H9 (cell line): Measurements from ENCODE around the gene NET1. TPM values are rescaled to one million over a fixed set of nuclear protein-coding genes. Genes with fewer than 3 reads are reported as not detected.

Source experiments
- DNase-seq: peaks from one replicate; pipeline ENCODE4 v3.0.0-alpha.2; 2017
- H2AFZ ChIP-seq: one replicate; pipeline ENCODE4 v1.6.1; 2013; ENCODE audit warnings: mild to moderate bottlenecking, low read length, control low read depth, moderate library complexity
- H2AK5ac ChIP-seq: 2 replicates; pipeline ENCODE4 v1.6.1; 2013; ENCODE audit warnings: low read length, control low read depth, mixed read lengths; ENCODE audit not compliant: insufficient read length
- H2BK120ac ChIP-seq: one replicate; pipeline ENCODE4 v1.6.1; 2013; ENCODE audit warnings: low read depth, mild to moderate bottlenecking, low read length, control low read depth, inconsistent platforms; ENCODE audit not compliant: poor library complexity, severe bottlenecking
- H2BK12ac ChIP-seq: 2 replicates; pipeline ENCODE4 v1.6.1; 2013; ENCODE audit warnings: low read length, control low read depth, mixed read lengths, low read depth; ENCODE audit not compliant: insufficient read length
- H2BK15ac ChIP-seq: 2 replicates; pipeline ENCODE4 v1.6.1; 2013; ENCODE audit warnings: low read depth, low read length, control low read depth
- H2BK20ac ChIP-seq: one replicate; pipeline ENCODE4 v1.6.1; 2013; ENCODE audit warnings: low read depth, mild to moderate bottlenecking, low read length, control low read depth, inconsistent platforms; ENCODE audit not compliant: poor library complexity, severe bottlenecking
- H2BK5ac ChIP-seq: 2 replicates; pipeline ENCODE4 v1.6.1; 2013; ENCODE audit warnings: low read length, control low read depth, mixed read lengths; ENCODE audit not compliant: insufficient read length
- H3K14ac ChIP-seq: 2 replicates; pipeline ENCODE4 v1.6.1; 2013; ENCODE audit warnings: low read length, control low read depth; ENCODE audit not compliant: insufficient read depth
- H3K18ac ChIP-seq: 2 replicates; pipeline ENCODE4 v1.6.1; 2013; ENCODE audit warnings: low read depth, mild to moderate bottlenecking, mixed read lengths, low read length, control low read depth; ENCODE audit not compliant: insufficient read length
- H3K23ac ChIP-seq: 2 replicates; pipeline ENCODE4 v1.6.1; 2013; ENCODE audit warnings: low read length, control low read depth, mixed read lengths, low read depth; ENCODE audit not compliant: insufficient read length
- H3K23me2 ChIP-seq: 2 replicates; pipeline ENCODE4 v1.6.1; 2013; ENCODE audit warnings: low read depth, mild to moderate bottlenecking, mixed read lengths, low read length, control low read depth; ENCODE audit not compliant: insufficient read length, poor library complexity, severe bottlenecking
- H3K27ac ChIP-seq: 2 replicates; pipeline ENCODE4 v1.5.1; 2013; ENCODE audit warnings: low read length, control low read depth, mixed read lengths, low read depth; ENCODE audit not compliant: insufficient read length
- H3K27me3 ChIP-seq: 2 replicates; pipeline ENCODE4 v1.6.1; 2013; ENCODE audit warnings: low read length, control low read depth, inconsistent platforms; ENCODE audit not compliant: insufficient read depth
- H3K4ac ChIP-seq: 2 replicates; pipeline ENCODE4 v1.6.1; 2013; ENCODE audit warnings: low read depth, mild to moderate bottlenecking, control low read depth, inconsistent platforms, low read length, moderate library complexity
- H3K4me1 ChIP-seq: 2 replicates; pipeline ENCODE4 v1.6.1; 2013; ENCODE audit warnings: low read length, control low read depth, inconsistent platforms; ENCODE audit not compliant: insufficient read depth
- H3K4me2 ChIP-seq: 2 replicates; pipeline ENCODE4 v1.6.1; 2013; ENCODE audit warnings: low read length, control low read depth, mixed read lengths; ENCODE audit not compliant: insufficient read length, insufficient read depth
- H3K56ac ChIP-seq: 2 replicates; pipeline ENCODE4 v1.6.1; 2013; ENCODE audit warnings: low read depth, mild to moderate bottlenecking, mixed read lengths, low read length, control low read depth; ENCODE audit not compliant: insufficient read length
- H3K79me1 ChIP-seq: 2 replicates; pipeline ENCODE4 v1.6.1; 2013; ENCODE audit warnings: low read depth, mild to moderate bottlenecking, moderate library complexity, low read length, control low read depth, inconsistent platforms; ENCODE audit not compliant: insufficient read depth, poor library complexity, severe bottlenecking
- H3K79me2 ChIP-seq: 2 replicates; pipeline ENCODE4 v1.6.1; 2013; ENCODE audit warnings: low read length, control low read depth, inconsistent platforms; ENCODE audit not compliant: insufficient read depth
- H3K9ac ChIP-seq: 2 replicates; pipeline ENCODE4 v1.6.1; 2013; ENCODE audit warnings: low read length, control low read depth, mixed read lengths; ENCODE audit not compliant: insufficient read length; ENCODE audit errors: extremely low read depth
- H3K9me3 ChIP-seq: one replicate; pipeline ENCODE4 v1.6.1; 2013; ENCODE audit warnings: low read depth, low read length, inconsistent platforms; ENCODE audit not compliant: control insufficient read depth
- H3T11ph ChIP-seq: one replicate; pipeline ENCODE4 v1.6.1; 2013; ENCODE audit warnings: mild to moderate bottlenecking, low read length, control low read depth, inconsistent platforms
- H4K20me1 ChIP-seq: one replicate; pipeline ENCODE4 v1.6.1; 2013; ENCODE audit not compliant: control insufficient read depth, insufficient read length, insufficient read depth
- H4K5ac ChIP-seq: 2 replicates; pipeline ENCODE4 v1.6.1; 2013; ENCODE audit warnings: low read depth, mild to moderate bottlenecking, mixed read lengths, low read length, control low read depth; ENCODE audit not compliant: insufficient read length
- H4K8ac ChIP-seq: replicated peaks from 2 replicates; pipeline ENCODE4 v1.6.1; 2013; ENCODE audit warnings: low read length, control low read depth, mixed read lengths, low read depth; ENCODE audit not compliant: insufficient read length
- H4K91ac ChIP-seq: 2 replicates; pipeline ENCODE4 v1.6.1; 2013; ENCODE audit warnings: low read depth, mild to moderate bottlenecking, moderate library complexity, mixed read lengths, low read length, control low read depth; ENCODE audit not compliant: insufficient read length
- H3K27ac Mint-ChIP-seq, 3 experiments: 2 replicates in 2 of 3; 3 replicates in 1 of 3; pipeline ENCODE4 v1.8.0; 2020 to 2021; ENCODE audit warnings: mixed read lengths in 3 of 3, mild to moderate bottlenecking in 1 of 3, moderate library complexity in 1 of 3
- H3K27me3 Mint-ChIP-seq: 2 replicates; pipeline ENCODE4 v1.8.0; 2021; ENCODE audit warnings: low read depth, mild to moderate bottlenecking, moderate library complexity, mixed read lengths
- H3K36me3 Mint-ChIP-seq, 3 experiments: 2 replicates in 2 of 3; 3 replicates in 1 of 3; pipeline ENCODE4 v1.8.0; 2020 to 2021; ENCODE audit warnings: low read depth in 3 of 3, mixed read lengths in 3 of 3; ENCODE audit not compliant: insufficient read depth in 1 of 3
- H3K4me1 Mint-ChIP-seq, 2 experiments: 2 replicates each; pipeline ENCODE4 v1.8.0; 2020; ENCODE audit warnings: mixed read lengths in 2 of 2
- H3K4me3 Mint-ChIP-seq, 2 experiments: 2 replicates in 1 of 2; 3 replicates in 1 of 2; pipeline ENCODE4 v1.8.0; 2020 to 2021; ENCODE audit warnings: mild to moderate bottlenecking in 2 of 2, mixed read lengths in 2 of 2, moderate library complexity in 1 of 2
- H3K9me3 Mint-ChIP-seq, 2 experiments: 2 replicates in 1 of 2; 3 replicates in 1 of 2; pipeline ENCODE4 v1.8.0; 2020; ENCODE audit warnings: mild to moderate bottlenecking in 2 of 2, mixed read lengths in 2 of 2, moderate library complexity in 1 of 2
- WGBS: extraction: QIAGEN DNeasy Blood & Tissue Kit; methylation state at CpG from one replicate; pipeline ENCODE4 v1.1.7; 2013; ENCODE audit warnings: missing lambda C conversion rate, low lambda C conversion rate, mixed read lengths; ENCODE audit not compliant: insufficient read length; ENCODE audit errors: extremely low coverage; 5-methylcytosine and 5-hydroxymethylcytosine counted together
- total RNA-seq: library from RNA; stranded (reverse); gene quantifications from 2 replicates; pipeline ENCODE4 v1.2.1, GENCODE V29; 2021
- TF ChIP-seq, protein P1 (sequence below): fragments of 200-600 bp; sonication (generic); conservative IDR thresholded peaks from 3 replicates; pipeline ENCODE4 v1.8.0; 2021; ENCODE audit warnings: antibody characterized with exemption, mild to moderate bottlenecking

The NET1 gene
- total RNA-seq, 1 experiment from 2014 or later: 50.6 TPM

DNA sequence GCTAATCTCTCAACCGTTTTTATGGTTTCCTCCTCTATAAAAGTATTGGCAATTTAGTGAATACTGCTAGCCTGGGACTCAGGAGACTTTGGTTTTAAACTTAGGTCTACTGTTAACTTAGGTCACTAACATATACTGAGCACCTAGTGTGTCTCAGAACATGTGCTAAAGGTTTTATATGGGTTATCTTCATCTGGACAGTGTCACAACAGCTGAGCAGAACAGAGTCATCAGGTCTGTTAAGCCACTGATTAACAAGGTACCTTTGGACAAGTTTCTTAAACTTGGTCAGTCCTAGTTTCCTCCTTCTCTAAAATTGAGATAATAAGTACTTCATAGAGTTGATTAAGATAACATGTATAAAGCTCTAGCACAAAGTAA, 30.6 kb downstream of the NET1 start:
- H3K4me1 ChIP-seq: no peaks in the 10 kb centered on the region
- no peaks in the 10 kb centered on the region for H3K27me3 ChIP-seq
- H3T11ph ChIP-seq: no peak overlapping the region
- no peak overlapping the region for H2AFZ ChIP-seq
- no peaks in the 10 kb centered on the region for H3K9me3 Mint-ChIP-seq
- peaks cover 0 to 2% (median 0%) of the 10 kb centered on the region in 3 experiments; a peak in 4 of 7 replicates for H3K36me3 Mint-ChIP-seq
- no CpG with 5 or more reads among the region's 1 CpG for WGBS
- no peaks in the 10 kb centered on the region for H3K9me3 ChIP-seq
- H3K4me3 Mint-ChIP-seq: no peak overlapping the region
- no peak overlapping the region for H3K27ac ChIP-seq
- H2BK5ac ChIP-seq: no peak overlapping the region
- H3K9ac ChIP-seq: no peak overlapping the region
- H2BK120ac ChIP-seq: no peak overlapping the region
- no peak for DNase-seq
- no peaks in the 10 kb centered on the region for H3K23me2 ChIP-seq
- H2BK15ac ChIP-seq: no peak overlapping the region
- H2AK5ac ChIP-seq: no peak overlapping the region
- H3K79me1 ChIP-seq: no peaks in the 10 kb centered on the region
- H3K56ac ChIP-seq: no peak overlapping the region
- H4K20me1 ChIP-seq: no peaks in the 10 kb centered on the region
- TF ChIP-seq, protein P1, sequence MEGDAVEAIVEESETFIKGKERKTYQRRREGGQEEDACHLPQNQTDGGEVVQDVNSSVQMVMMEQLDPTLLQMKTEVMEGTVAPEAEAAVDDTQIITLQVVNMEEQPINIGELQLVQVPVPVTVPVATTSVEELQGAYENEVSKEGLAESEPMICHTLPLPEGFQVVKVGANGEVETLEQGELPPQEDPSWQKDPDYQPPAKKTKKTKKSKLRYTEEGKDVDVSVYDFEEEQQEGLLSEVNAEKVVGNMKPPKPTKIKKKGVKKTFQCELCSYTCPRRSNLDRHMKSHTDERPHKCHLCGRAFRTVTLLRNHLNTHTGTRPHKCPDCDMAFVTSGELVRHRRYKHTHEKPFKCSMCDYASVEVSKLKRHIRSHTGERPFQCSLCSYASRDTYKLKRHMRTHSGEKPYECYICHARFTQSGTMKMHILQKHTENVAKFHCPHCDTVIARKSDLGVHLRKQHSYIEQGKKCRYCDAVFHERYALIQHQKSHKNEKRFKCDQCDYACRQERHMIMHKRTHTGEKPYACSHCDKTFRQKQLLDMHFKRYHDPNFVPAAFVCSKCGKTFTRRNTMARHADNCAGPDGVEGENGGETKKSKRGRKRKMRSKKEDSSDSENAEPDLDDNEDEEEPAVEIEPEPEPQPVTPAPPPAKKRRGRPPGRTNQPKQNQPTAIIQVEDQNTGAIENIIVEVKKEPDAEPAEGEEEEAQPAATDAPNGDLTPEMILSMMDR: no peak
- no peak overlapping the region for H2BK20ac ChIP-seq
- H3K23ac ChIP-seq: no peak overlapping the region
- no peak overlapping the region for H3K14ac ChIP-seq
- peaks cover 5% of the 10 kb centered on the region; the same call in 1 of the 2 replicates for H3K79me2 ChIP-seq
- no peak overlapping the region for H4K5ac ChIP-seq
- H4K91ac ChIP-seq: no peak overlapping the region
- peaks cover 20 to 21% of the 10 kb centered on the region in 2 experiments for H3K4me1 Mint-ChIP-seq
- no peak overlapping the region for H3K4me2 ChIP-seq
- no peak overlapping the region for H3K27ac Mint-ChIP-seq
- H3K27me3 Mint-ChIP-seq: no peaks in the 10 kb centered on the region
- H2BK12ac ChIP-seq: no peak overlapping the region
- no peak overlapping the region for H3K4ac ChIP-seq
- no peak overlapping the region for H3K18ac ChIP-seq
- H4K8ac ChIP-seq: no peak overlapping the region
